ENCODE data around the gene NUDT3.

DNA sequence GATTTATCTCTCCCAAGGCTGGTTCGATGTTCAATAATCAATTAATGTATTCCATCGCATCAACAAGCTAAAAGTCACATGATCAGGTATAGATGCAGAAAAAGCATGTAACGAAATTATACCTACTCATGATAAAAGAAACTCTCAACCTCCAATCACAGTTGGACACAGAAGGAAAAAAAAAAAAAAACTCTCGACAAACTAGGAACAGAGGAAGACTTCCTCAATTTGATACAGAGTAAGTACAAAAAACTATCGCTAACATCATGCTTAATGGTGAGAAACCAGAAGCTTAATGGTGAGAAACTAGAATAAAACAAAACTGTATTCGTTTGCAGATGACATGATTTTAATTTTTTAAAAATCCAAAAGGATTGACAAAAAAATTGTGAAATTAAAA, 81.7 kb downstream of the NUDT3 start:
- TF ChIP-seq EZH2 (IDR thresholded peaks at IDR 0.05; ENCODE audit: insufficient read depth, low read length), result no peak
- TF ChIP-seq, protein P1, sequence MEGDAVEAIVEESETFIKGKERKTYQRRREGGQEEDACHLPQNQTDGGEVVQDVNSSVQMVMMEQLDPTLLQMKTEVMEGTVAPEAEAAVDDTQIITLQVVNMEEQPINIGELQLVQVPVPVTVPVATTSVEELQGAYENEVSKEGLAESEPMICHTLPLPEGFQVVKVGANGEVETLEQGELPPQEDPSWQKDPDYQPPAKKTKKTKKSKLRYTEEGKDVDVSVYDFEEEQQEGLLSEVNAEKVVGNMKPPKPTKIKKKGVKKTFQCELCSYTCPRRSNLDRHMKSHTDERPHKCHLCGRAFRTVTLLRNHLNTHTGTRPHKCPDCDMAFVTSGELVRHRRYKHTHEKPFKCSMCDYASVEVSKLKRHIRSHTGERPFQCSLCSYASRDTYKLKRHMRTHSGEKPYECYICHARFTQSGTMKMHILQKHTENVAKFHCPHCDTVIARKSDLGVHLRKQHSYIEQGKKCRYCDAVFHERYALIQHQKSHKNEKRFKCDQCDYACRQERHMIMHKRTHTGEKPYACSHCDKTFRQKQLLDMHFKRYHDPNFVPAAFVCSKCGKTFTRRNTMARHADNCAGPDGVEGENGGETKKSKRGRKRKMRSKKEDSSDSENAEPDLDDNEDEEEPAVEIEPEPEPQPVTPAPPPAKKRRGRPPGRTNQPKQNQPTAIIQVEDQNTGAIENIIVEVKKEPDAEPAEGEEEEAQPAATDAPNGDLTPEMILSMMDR (IDR thresholded peaks at IDR 0.05; ENCODE audit: insufficient read depth, low read depth, low read length), result no peak

Data from astrocyte (in vitro differentiated cells and primary cell).